GM19467 (cell line): ENCODE results near the gene IL3.

Source experiments
- ATAC-seq: cut with Tn5 transposase; IDR thresholded peaks from one replicate; pipeline ENCODE4 v1.9.1; 2021; ENCODE audit warnings: mild to moderate bottlenecking, moderate library complexity; ENCODE audit not compliant: unreplicated experiment

IL3 gene

GRCh38 chr5:132072070-132072469 lies 11.6 kb downstream of the IL3 start:
- ATAC-seq = no peak

GRCh38 chr5:132072528-132072927 lies 12.1 kb downstream of the IL3 start:
- ATAC-seq = no peak

GRCh38 chr5:132073231-132074013 lies 13.0 kb downstream of the IL3 start, which contains the start of gene CSF2:
CSF2 (plus strand) TSS chr5:132073789; CDS start chr5:132073824, 35 bp downstream.
- ATAC-seq = no peak

GRCh38 chr5:132074091-132074771 lies 13.8 kb downstream of the IL3 start:
- no peak for ATAC-seq

GRCh38 chr5:132074772-132075718 lies 14.6 kb downstream of the IL3 start:
- no peak for ATAC-seq

- no peak for ATAC-seq
These were observed 15.2 kb downstream of the IL3 start for GRCh38 chr5:132075719-132076077.

DNA sequence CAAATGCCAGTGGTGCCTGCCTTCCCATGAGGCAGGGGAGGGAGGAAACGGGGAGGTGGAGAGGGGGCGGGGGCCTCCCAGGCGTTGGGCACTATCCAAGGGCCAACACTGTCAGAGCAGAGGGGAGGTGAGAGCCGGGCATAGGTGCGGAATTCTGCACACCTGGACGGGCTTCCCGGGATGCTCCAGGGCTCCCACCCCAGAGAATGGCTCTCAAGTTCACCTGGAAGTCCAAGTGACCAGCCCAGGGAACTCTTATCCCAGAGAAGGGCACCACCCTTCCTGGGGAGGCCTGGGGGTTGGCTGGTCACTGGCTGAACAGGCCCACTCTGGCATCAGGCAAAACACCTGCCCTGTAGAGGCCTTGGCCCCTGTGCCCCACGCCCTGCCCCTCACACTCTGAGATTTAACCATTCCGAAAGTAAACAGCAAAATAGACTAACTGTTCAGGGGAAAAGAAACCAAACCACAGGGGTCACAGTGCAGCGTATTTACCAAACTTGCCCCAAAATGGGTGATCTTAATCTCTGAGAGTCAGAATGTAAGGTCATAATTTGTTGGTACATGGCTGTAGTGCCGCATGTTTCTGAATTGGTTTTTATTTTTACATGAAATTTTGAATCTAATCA lies 15.9 kb downstream of the IL3 start:
- no peak for ATAC-seq

DNA sequence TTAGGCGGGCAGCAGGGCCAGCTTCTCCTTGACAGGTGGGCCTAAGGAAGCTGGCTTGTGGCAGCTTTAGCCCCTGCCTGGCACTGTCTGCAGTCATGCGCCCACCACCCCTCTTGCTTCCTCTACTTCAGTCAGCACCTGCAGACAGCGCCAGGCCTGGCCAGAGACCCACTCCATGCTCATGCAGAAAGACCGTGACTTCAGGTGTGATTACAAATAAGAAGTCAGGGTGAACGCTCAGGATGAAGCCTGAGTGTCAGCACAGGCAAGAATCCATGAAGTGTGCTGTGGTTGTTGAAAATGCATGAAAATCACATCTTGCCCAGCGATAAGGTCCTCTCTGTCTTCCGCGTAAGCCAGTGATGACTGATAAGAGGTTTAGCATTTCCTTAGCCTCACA lies 16.5 kb downstream of the IL3 start:
- no peak for ATAC-seq

- ATAC-seq = no peak
These were observed 18.6 kb downstream of the IL3 start for GRCh38 chr5:132079081-132079480.

DNA sequence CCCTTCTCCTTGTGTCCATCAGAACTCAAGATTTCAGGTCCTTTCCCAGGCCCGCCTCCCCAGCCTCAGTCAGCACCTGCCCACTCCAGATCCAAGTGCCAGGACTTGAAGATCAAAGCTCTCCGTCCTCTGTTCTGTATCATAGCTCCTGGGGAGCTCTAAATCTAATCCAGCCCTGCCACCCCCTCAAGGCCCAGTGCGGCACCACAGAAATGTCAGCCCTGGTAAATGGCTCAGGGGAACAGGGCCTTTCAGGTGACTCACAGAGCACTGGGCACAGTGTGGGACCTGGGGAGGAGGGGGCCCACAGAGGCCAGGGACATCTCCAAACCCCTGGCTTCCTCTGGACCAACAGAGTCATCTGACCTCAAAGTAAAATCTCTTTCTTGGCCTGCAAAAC lies 19.2 kb downstream of the IL3 start:
- no peak for ATAC-seq

DNA sequence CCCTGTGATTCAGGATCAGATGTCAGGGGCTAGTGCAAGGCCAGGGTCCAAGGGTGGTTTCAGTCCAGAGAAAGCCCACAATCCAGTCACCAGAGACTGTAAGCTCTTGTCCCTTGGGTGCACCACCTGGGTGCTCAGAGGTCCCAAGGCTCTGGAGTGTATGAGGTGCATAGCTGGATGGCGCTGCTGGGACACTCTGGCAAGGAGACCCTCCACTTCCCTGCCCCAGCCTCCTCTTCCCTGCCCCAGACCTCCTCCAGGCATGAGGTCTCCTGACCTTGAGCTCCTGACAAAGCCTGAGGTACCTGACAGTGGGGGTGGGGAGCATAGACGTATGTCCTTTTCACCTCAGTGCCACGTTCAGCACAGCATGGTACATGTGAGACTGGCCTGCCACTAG lies 20.1 kb downstream of the IL3 start:
- ATAC-seq = no peak

- no peak for ATAC-seq
These were observed 21.0 kb downstream of the IL3 start for GRCh38 chr5:132081458-132081857.

GRCh38 chr5:132082329-132083023 lies 22.0 kb downstream of the IL3 start:
- no peak for ATAC-seq

- ATAC-seq = no peak
These were observed 22.7 kb downstream of the IL3 start for GRCh38 chr5:132083071-132083678.

- no peak for ATAC-seq
These were observed 25.2 kb downstream of the IL3 start for GRCh38 chr5:132085686-132086085.

- no peak for ATAC-seq
These were observed 25.9 kb downstream of the IL3 start for GRCh38 chr5:132086277-132086794.

DNA sequence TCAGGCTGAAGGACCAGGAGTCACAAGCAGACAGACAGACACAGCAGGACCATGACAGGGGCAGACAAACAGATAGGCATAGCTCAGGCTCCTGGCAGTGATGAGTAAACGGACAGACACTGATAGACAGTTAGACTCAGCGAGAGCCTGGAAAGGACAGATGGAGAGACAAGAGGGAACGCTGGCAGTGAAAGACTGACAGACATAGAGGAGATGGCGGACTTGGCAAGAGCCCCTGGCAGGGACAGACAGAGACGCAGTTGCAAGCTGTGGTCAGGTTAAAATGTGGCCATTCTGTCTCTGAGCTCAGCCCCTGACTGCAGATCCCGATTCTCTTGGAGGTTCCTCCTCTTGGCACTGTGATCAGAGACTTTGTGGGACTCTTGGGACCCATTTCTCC lies 26.7 kb downstream of the IL3 start:
- ATAC-seq = no peak

GRCh38 chr5:132087661-132088060 lies 27.2 kb downstream of the IL3 start:
- ATAC-seq = no peak

DNA sequence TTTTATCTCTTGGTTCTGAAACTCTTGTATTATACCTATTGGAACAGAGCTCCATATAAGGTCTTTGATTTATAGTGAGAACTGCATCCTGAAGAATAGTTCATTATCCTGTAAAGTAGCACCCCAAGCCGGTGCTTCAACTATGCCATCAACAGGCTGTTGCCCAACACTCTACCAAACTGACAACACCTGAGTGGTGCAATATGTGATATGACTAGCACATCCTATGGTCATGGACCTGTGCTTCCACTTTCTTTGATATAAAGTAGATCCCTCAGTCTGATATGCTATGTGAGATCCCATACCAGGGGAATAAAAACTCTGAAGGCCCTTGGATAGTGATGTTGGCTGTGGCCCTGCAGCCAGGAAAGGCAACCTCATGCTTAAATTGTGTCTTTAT lies 28.9 kb downstream of the IL3 start:
- no peak for ATAC-seq

- no peak for ATAC-seq
These were observed 29.7 kb downstream of the IL3 start for GRCh38 chr5:132090107-132090506.
